Lower lobe of right lung (tissue), 2 donors: Measurements from ENCODE around the gene PLA2R1. TPM values are rescaled to one million over a fixed set of nuclear protein-coding genes. Genes with fewer than 3 reads are reported as not detected.

Experiments used
- ATAC-seq, 2 donors: fragments of 200-7000 bp; cut with Tn5 transposase; one replicate each; pipeline ENCODE4 v1.9.1; 2020 to 2022; ENCODE audit warnings: mild to moderate bottlenecking in 2 of 2, moderate library complexity in 2 of 2
- DNase-seq: peaks from one replicate; pipeline ENCODE4 v3.0.0-alpha.2; 2020
- H3K27ac ChIP-seq: fragments of 200-600 bp; one replicate; pipeline ENCODE4 v1.8.0; 2022
- H3K27me3 ChIP-seq: fragments of 200-600 bp; one replicate; pipeline ENCODE4 v1.8.0; 2022; ENCODE audit warnings: low read depth
- H3K36me3 ChIP-seq: fragments of 200-600 bp; one replicate; pipeline ENCODE4 v1.8.0; 2022; ENCODE audit warnings: mild to moderate bottlenecking
- H3K4me1 ChIP-seq: fragments of 200-600 bp; one replicate; pipeline ENCODE4 v1.8.0; 2022
- H3K4me3 ChIP-seq: fragments of 200-600 bp; one replicate; pipeline ENCODE4 v1.8.0; 2022; ENCODE audit warnings: mild to moderate bottlenecking
- H3K9me3 ChIP-seq: fragments of 200-600 bp; one replicate; pipeline ENCODE4 v1.8.0; 2022
- intact Hi-C: fragments of 100-400 bp; cut with DNase I; formaldehyde crosslinking; loops from one replicate; pipeline ENCODE4 v1.11.0; 2022
- total RNA-seq: library from RNA; stranded (reverse); fragmentation: NEBNext Ultra II Directional; extraction: Animal tissue kit (Norgen Biotek cat#: 25700); gene quantifications from one replicate; pipeline ENCODE4 v1.2.1, GENCODE V29; 2021
- TF ChIP-seq, protein P1 (sequence below): fragments of 200-600 bp; IDR thresholded peaks from one replicate; pipeline ENCODE4 v1.8.0; 2022; ENCODE audit warnings: antibody characterized with exemption, mild to moderate bottlenecking
- donor health status: DM: no; HTN: yes; CAD: no; lungs with severe emphysema.

The PLA2R1 gene
- total RNA-seq, 1 donor from 2014 or later: 5.6 TPM

DNA sequence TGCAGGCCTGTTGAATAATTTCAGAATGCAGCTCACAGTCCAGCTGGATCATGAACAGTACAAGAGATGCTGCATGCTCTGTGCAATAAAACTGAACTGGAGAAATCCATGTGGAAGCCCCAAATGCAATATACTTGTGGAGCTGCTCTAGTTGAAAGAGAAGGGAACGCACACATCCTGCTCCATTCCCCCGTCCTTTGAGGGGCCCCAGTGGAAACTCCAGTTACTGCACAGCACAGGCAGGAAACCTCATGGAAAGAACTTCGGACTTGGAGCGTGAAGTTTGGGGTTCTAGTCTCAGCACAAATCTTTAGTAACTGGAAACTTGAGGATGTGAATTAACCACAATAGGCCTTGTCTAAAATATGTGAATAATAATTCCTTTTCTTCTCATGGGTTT, 73.2 kb downstream of the PLA2R1 start:
- no peak for ATAC-seq
- Histone ChIP-seq H3K4me1 (no peaks in the 10 kb centered on the region), H3K27me3 (no peaks in the 10 kb centered on the region), H3K9me3 (no peaks in the 10 kb centered on the region), H3K36me3 (no peaks in the 10 kb centered on the region), H3K27ac (no peak overlapping the region), H3K4me3 (no peak overlapping the region)
- TF ChIP-seq, protein P1, sequence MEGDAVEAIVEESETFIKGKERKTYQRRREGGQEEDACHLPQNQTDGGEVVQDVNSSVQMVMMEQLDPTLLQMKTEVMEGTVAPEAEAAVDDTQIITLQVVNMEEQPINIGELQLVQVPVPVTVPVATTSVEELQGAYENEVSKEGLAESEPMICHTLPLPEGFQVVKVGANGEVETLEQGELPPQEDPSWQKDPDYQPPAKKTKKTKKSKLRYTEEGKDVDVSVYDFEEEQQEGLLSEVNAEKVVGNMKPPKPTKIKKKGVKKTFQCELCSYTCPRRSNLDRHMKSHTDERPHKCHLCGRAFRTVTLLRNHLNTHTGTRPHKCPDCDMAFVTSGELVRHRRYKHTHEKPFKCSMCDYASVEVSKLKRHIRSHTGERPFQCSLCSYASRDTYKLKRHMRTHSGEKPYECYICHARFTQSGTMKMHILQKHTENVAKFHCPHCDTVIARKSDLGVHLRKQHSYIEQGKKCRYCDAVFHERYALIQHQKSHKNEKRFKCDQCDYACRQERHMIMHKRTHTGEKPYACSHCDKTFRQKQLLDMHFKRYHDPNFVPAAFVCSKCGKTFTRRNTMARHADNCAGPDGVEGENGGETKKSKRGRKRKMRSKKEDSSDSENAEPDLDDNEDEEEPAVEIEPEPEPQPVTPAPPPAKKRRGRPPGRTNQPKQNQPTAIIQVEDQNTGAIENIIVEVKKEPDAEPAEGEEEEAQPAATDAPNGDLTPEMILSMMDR: no peak
- DNase-seq: no peak
- intact Hi-C loops: no loop called here

DNA sequence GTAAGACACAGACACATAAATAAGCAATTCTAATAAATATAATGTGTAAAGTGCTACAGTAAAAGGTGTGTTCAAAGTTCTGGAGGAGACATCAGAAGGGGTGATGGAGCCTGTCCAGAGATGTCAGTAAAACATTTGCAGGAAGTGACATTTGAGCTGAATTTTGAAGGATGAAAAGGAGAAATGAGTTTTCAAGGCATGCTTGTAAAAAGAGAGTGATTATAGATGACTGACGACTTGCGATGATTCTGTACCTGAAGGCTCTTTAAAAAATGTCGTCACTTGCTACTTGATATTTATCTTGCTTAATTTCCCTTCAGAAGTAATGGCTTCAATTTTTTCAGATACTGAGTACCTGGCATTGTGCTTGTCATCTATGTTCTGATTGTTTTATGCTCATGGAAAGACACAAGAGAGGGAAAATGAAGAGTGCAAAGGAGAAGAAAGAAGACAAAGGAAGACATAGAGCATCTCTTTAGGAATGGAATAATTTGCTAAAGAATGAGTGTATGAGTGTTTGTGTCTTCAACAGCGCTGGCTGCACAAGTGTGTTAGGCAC, 73.9 kb downstream of the PLA2R1 start:
- H3K36me3 ChIP-seq: no peaks in the 10 kb centered on the region
- no peak overlapping the region for H3K4me3 ChIP-seq
- H3K9me3 ChIP-seq: no peaks in the 10 kb centered on the region
- no peak overlapping the region for H3K27ac ChIP-seq
- TF ChIP-seq, protein P1: no peak
- ATAC-seq: no peak
- intact Hi-C loops: no loop called here
- no peaks in the 10 kb centered on the region for H3K4me1 ChIP-seq
- no peaks in the 10 kb centered on the region for H3K27me3 ChIP-seq
- no peak for DNase-seq

DNA sequence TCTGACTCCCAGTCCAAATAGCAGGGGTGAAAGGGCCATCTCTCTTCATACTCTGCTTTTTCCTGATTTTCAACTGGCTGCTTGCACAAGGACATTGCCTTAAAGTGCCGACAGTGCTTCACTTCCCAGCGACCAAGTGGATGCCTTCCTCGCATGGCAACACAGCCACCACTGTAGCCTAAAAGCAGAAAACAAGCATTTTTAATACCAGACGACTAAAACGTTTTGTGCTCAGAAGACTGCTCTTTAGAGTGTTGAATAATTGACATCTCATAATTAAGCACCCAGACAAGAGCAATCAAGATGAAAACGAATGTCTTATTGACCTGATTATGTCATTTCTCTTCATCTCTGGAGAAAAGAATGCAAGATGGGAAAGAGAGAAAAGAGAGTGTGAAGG, 75.2 kb downstream of the PLA2R1 start:
- Histone ChIP-seq H3K27me3 (no peaks in the 10 kb centered on the region), H3K36me3 (no peaks in the 10 kb centered on the region), H3K4me1 (peaks cover 5% of the 10 kb centered on the region), H3K9me3 (no peaks in the 10 kb centered on the region), H3K4me3 (no peak overlapping the region), H3K27ac (no peak overlapping the region)
- ATAC-seq (no peak), DNase-seq (no peak)
- intact Hi-C loops: no loop called here
- TF ChIP-seq, protein P1: no peak

DNA sequence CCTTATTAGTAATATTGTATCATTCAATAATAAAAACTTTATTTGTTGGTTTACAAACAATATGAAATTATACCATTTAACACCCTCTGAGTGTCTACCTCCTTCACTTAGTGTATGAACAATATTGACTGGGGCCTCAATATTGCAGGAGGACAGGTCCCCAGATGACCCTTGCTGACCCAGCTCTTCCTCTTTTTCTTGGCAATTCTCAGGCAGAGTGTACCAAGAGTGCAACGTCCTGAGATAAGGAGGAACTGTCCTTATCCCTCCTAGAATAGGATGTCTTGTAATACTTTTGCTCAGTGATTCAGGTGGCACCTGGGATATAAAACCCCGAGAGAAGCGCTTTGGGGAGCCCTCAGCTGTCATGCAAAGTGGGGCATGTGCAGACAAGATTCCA, 76.8 kb downstream of the PLA2R1 start:
- Histone ChIP-seq H3K4me3 (no peak overlapping the region), H3K36me3 (no peaks in the 10 kb centered on the region), H3K27me3 (no peaks in the 10 kb centered on the region), H3K9me3 (no peaks in the 10 kb centered on the region), H3K4me1 (peaks cover 10% of the 10 kb centered on the region), H3K27ac (no peak overlapping the region)
- ATAC-seq: no peak
- TF ChIP-seq, protein P1: no peak
- intact Hi-C loops: no loop called here
- DNase-seq: no peak

DNA sequence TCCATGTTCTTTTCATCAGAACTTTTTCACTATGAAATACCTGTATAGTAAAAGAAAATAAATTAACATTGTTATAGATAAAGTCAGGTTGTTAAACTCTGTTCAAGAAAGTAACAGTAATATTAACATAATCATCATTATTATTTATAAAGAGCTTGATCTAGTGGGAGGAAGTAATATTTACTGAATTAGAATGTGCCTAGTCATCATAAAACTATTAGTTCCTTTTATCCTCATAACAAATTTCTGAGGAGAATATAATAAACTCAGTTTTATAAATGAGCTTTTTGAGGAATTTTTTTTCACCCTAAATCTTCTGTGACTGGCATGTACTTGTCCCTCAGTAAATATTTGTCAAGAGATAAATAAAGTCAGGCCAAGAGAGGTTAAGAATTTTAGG, 78.4 kb downstream of the PLA2R1 start:
- Histone ChIP-seq H3K36me3 (no peaks in the 10 kb centered on the region), H3K4me1 (peaks cover 10% of the 10 kb centered on the region), H3K4me3 (no peak overlapping the region), H3K27ac (no peak overlapping the region), H3K9me3 (no peaks in the 10 kb centered on the region), H3K27me3 (no peaks in the 10 kb centered on the region)
- no peak for DNase-seq
- TF ChIP-seq, protein P1: no peak
- ATAC-seq: no peak
- intact Hi-C loops: no loop called here
